HepG2 (cell line): ENCODE data around the gene COQ4. TPM values are rescaled to one million over a fixed set of nuclear protein-coding genes. Genes with fewer than 3 reads are reported as not detected.

ENCODE experiments used
- AGO1 ChIP-seq: fragments of 200-400 bp; formaldehyde crosslinking; IDR thresholded peaks from 2 replicates; pipeline ENCODE4 v1.6.1; 2017; ENCODE audit warnings: mild to moderate bottlenecking, low read depth, low read length, moderate library complexity; ENCODE audit not compliant: poor library complexity, severe bottlenecking
- HBP1 ChIP-seq: IDR thresholded peaks from 2 replicates; pipeline ENCODE4 v1.6.1; 2016; ENCODE audit warnings: low read depth, control low read depth
- HCFC1 ChIP-seq: fragments of 150-350 bp; IDR thresholded peaks from 2 replicates; pipeline ENCODE4 v1.6.1; 2014; ENCODE audit warnings: low read depth, low read length
- HDAC2 ChIP-seq: sonication (generic); formaldehyde crosslinking; IDR thresholded peaks from 2 replicates; pipeline ENCODE4 v1.4.0; 2020; ENCODE audit warnings: missing genetic modification reagents
- HDAC6 ChIP-seq: fragments of 200-600 bp; sonication (generic); IDR thresholded peaks from 2 replicates; pipeline ENCODE4 v1.7.0; 2017; ENCODE audit warnings: mild to moderate bottlenecking, antibody characterized with exemption, low read length, low read depth
- KAT8 ChIP-seq: IDR thresholded peaks from 2 replicates; pipeline ENCODE4 v1.6.1; 2016; ENCODE audit warnings: missing genetic modification reagents, missing compliant biosample characterization
- KDM2A ChIP-seq: sonication (generic); formaldehyde crosslinking; IDR thresholded peaks from 2 replicates; pipeline ENCODE4 v1.4.0; 2020; ENCODE audit warnings: low read depth, missing genetic modification reagents, borderline replicate concordance
- MAF1 ChIP-seq: sonication (generic); formaldehyde crosslinking; IDR thresholded peaks from 2 replicates; pipeline ENCODE4 v1.5.0; 2020; ENCODE audit warnings: missing genetic modification reagents, borderline replicate concordance
- MAZ ChIP-seq, 2 experiments: sonication (generic) in 1 of 2; formaldehyde crosslinking in 1 of 2; IDR thresholded peaks; 2 replicates each; pipeline versions ENCODE4 v1.5.0 to v1.6.1; 2012 to 2020; ENCODE audit warnings: low read depth in 2 of 2, mild to moderate bottlenecking in 2 of 2, borderline replicate concordance in 1 of 2, improper control_type of control experiment in 1 of 2, low read length in 1 of 2, missing genetic modification reagents in 1 of 2, moderate library complexity in 1 of 2
- MEF2D ChIP-seq: sonication (generic); formaldehyde crosslinking; IDR thresholded peaks from 2 replicates; pipeline ENCODE4 v1.5.1; 2020; ENCODE audit warnings: mild to moderate bottlenecking, missing genetic modification reagents
- MEIS1 ChIP-seq: sonication (generic); formaldehyde crosslinking; IDR thresholded peaks from 2 replicates; pipeline ENCODE4 v1.9.0; 2021; ENCODE audit warnings: mild to moderate bottlenecking, missing genetic modification reagents, moderate library complexity, borderline replicate concordance
- MTA3 ChIP-seq: sonication (generic); formaldehyde crosslinking; IDR thresholded peaks from 2 replicates; pipeline ENCODE4 v1.4.0; 2020; ENCODE audit warnings: missing genetic modification reagents
- NR2C2 ChIP-seq: sonication (generic); formaldehyde crosslinking; IDR thresholded peaks from 2 replicates; pipeline ENCODE4 v1.4.0; 2020; ENCODE audit warnings: missing genetic modification reagents, mild to moderate bottlenecking, moderate library complexity, borderline replicate concordance
- PHF8 ChIP-seq: sonication (generic); formaldehyde crosslinking; IDR thresholded peaks from 2 replicates; pipeline ENCODE4 v1.5.0; 2020; ENCODE audit warnings: missing genetic modification reagents
- POLR2G ChIP-seq: fragments of 200-400 bp; formaldehyde crosslinking; IDR thresholded peaks from 2 replicates; pipeline ENCODE4 v1.6.1; 2018; ENCODE audit warnings: mild to moderate bottlenecking, low read depth, low read length, moderate library complexity
- PRDM15 ChIP-seq: sonication (generic); formaldehyde crosslinking; IDR thresholded peaks from 2 replicates; pipeline ENCODE4 v1.4.0; 2020; ENCODE audit warnings: missing genetic modification reagents
- TCF12 ChIP-seq, 2 experiments: fragments of 450-650 bp in 1 of 2; sonication (generic) in 1 of 2; formaldehyde crosslinking in 1 of 2; IDR thresholded peaks; 2 replicates each; pipeline versions ENCODE4 v1.6.1 to v1.8.0; 2017 to 2022; ENCODE audit warnings: antibody characterized with exemption in 1 of 2, mild to moderate bottlenecking in 1 of 2, missing genetic modification reagents in 1 of 2, moderate library complexity in 1 of 2
- ZNF776 ChIP-seq: sonication (generic); formaldehyde crosslinking; IDR thresholded peaks from 2 replicates; pipeline ENCODE4 v1.4.0; 2020; ENCODE audit warnings: mild to moderate bottlenecking, missing genetic modification reagents
- ZNF781 ChIP-seq: sonication (generic); formaldehyde crosslinking; IDR thresholded peaks from 2 replicates; pipeline ENCODE4 v1.5.1; 2020; ENCODE audit warnings: borderline replicate concordance, mild to moderate bottlenecking, missing genetic modification reagents; ENCODE audit errors: not compliant biosample characterization
- polyA plus RNA-seq, 8 experiments: library from polyadenylated mRNA; depleted of rRNA in 3 of 8; stranded (reverse) in 7 of 8; unstranded in 1 of 8; fragments of >200 nt; fragmentation: Illumina TruSeq in 4 of 8; extraction: Trizol in 4 of 8; gene quantifications; 2 replicates each; pipeline versions ENCODE4 v1.2.1 to v1.2.3, GENCODE V29; 2011 to 2016; ENCODE audit warnings: low read depth in 4 of 8, missing spikeins in 1 of 8, mixed read lengths in 1 of 8; ENCODE audit not compliant: insufficient read depth in 1 of 8
- total RNA-seq, 5 experiments: library from RNA; depleted of rRNA; stranded (reverse); fragments of >200 nt; fragmentation: Illumina TruSeq; extraction: Trizol; gene quantifications; 2 replicates each; pipeline ENCODE4 v1.2.3, GENCODE V29; 2016; ENCODE audit warnings: low read depth in 1 of 5
- TF ChIP-seq, protein P1 (sequence below): sonication (generic); formaldehyde crosslinking; IDR thresholded peaks from 2 replicates; pipeline ENCODE4 v1.4.0; 2020; ENCODE audit warnings: low read depth, mild to moderate bottlenecking, missing genetic modification reagents
- TF ChIP-seq, protein P2 (sequence below): IDR thresholded peaks from 2 replicates; pipeline ENCODE4 v1.6.1; 2016; ENCODE audit warnings: low read depth, borderline replicate concordance

Gene COQ4
- total and polyA plus RNA-seq, 2 of the 13 experiments (the other 11 are each of a cell fraction or from before 2014, with no cell fraction given), result 26.1 to 36.0 TPM

- peak; percentile 63; the same call in 1 of the 2 replicates for TF ChIP-seq KAT8 (CRISPR knock-in tag)
- peak; percentile 28 for TF ChIP-seq AGO1
- peak; percentile 31 for TF ChIP-seq ZNF781
- 0 out of 2 replicates have a peak, but pooled peaks have one; percentile 11 for TF ChIP-seq MAZ (IDR thresholded peaks at IDR 0.05; ENCODE audit: borderline replicate concordance, low read depth, low read length)
- TF ChIP-seq MAZ (CRISPR knock-in tag; IDR thresholded peaks at IDR 0.05; ENCODE audit: low read depth), result peak; percentile 76
- peak; percentile 92; the same call in 1 of the 2 replicates for TF ChIP-seq MAF1 (CRISPR knock-in tag)
- peak; percentile 68; the same call in 1 of the 2 replicates for TF ChIP-seq ZNF776
- peak; percentile 72 for TF ChIP-seq POLR2G
- 0 out of 2 replicates have a peak, but pooled peaks have one; percentile 65 for TF ChIP-seq MEF2D (CRISPR knock-in tag)
- TF ChIP-seq HDAC6, result no peak
- peak; percentile 60; the same call in 1 of the 2 replicates for TF ChIP-seq MEIS1 (CRISPR knock-in tag)
- no peak for TF ChIP-seq TCF12 (IDR thresholded peaks at IDR 0.05)
- 0 out of 2 replicates have a peak, but pooled peaks have one; percentile 48 for TF ChIP-seq TCF12 (CRISPR knock-in tag; IDR thresholded peaks at IDR 0.05)
- TF ChIP-seq PHF8, result peak; percentile 73; the same call in 1 of the 2 replicates
- TF ChIP-seq PRDM15 (CRISPR knock-in tag), result peak; percentile 90
- TF ChIP-seq KDM2A (CRISPR knock-in tag), result peak; percentile 48; the same call in 1 of the 2 replicates
- TF ChIP-seq, protein P1, sequence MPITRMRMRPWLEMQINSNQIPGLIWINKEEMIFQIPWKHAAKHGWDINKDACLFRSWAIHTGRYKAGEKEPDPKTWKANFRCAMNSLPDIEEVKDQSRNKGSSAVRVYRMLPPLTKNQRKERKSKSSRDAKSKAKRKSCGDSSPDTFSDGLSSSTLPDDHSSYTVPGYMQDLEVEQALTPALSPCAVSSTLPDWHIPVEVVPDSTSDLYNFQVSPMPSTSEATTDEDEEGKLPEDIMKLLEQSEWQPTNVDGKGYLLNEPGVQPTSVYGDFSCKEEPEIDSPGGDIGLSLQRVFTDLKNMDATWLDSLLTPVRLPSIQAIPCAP (CRISPR knock-in tag), result no peak
- TF ChIP-seq HCFC1, result peak; percentile 86
- TF ChIP-seq HDAC2 (CRISPR knock-in tag), result peak; percentile 58
- TF ChIP-seq, protein P2, sequence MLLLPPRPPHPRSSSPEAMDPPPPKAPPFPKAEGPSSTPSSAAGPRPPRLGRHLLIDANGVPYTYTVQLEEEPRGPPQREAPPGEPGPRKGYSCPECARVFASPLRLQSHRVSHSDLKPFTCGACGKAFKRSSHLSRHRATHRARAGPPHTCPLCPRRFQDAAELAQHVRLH (CRISPR knock-in tag), result no peak
- peak; percentile 64; the same call in 1 of the 2 replicates for TF ChIP-seq NR2C2 (CRISPR knock-in tag)
- TF ChIP-seq MTA3, result no peak
- peak; percentile 68; the same call in 1 of the 2 replicates for TF ChIP-seq HBP1 (CRISPR knock-in tag)
Observed at GRCh38 chr9:128339761-128340690, 17.4 kb downstream of the COQ4 start, which contains the start of gene SLC27A4 (continued).
